GM12892 (cell line): ENCODE data around the gene BRS3.

ENCODE experiments used
- POLR2A ChIP-seq: IDR thresholded peaks from 2 replicates; pipeline ENCODE4 v1.6.1; 2011; ENCODE audit warnings: low read depth, low read length, control low read depth
- POLR2AphosphoS5 ChIP-seq: IDR thresholded peaks from 2 replicates; pipeline ENCODE4 v1.6.1; 2011; ENCODE audit warnings: low read depth, low read length, control low read depth

- TF ChIP-seq POLR2A (no peak), POLR2AphosphoS5 (no peak)
Measured at GRCh38 chrX:136542281-136542680, 54.5 kb downstream of the BRS3 start.
